HCT116 (cell line): Measurements from ENCODE around the gene AKAP12. TPM values are rescaled to one million over a fixed set of nuclear protein-coding genes. Genes with fewer than 3 reads are reported as not detected.

Experiments used
- ATAC-seq: fragments of 200-7000 bp; cut with Tn5 transposase; 2 replicates; pipeline ENCODE4 v1.9.1; 2020; ENCODE audit warnings: mild to moderate bottlenecking, moderate library complexity
- BruUV-seq: library from RNA; stranded (reverse); fragments of 400-500 nt; replicated peaks from 2 replicates; lab custom pipeline; 2021; lab: Mats Ljungman, UMichigan
- CTCF ChIA-PET: fragments of 300-600 bp; sonication (Branson Sonifier 250); formaldehyde crosslinking; loops from one replicate; lab custom pipeline; 2021; ENCODE audit warnings: antibody characterized with exemption; lab: Charles Lee
- POLR2A ChIA-PET: fragments of 300-600, 350-600 bp; sonication (Branson Sonifier 250); formaldehyde crosslinking; loops from one replicate; lab custom pipeline; 2021; ENCODE audit warnings: antibody characterized with exemption; lab: Charles Lee
- RAD21 ChIA-PET, 2 experiments: fragments of 300-600 bp; sonication (Branson Sonifier 250); formaldehyde crosslinking; loops; one replicate each; lab custom pipeline; 2023; ENCODE audit warnings: low total read pairs in 2 of 2; ENCODE audit not compliant: uncharacterized antibody in 2 of 2, unreplicated experiment in 2 of 2, low non-redundant PET in 1 of 2; lab: Charles Lee
- DNase-seq: peaks from one replicate; pipeline ENCODE4 v3.0.0-alpha.2; 2010; ENCODE audit warnings: low read depth, low spot score
- H2AFZ ChIP-seq: fragments of 200-600 bp; shearing (Covaris generic), sonication (generic); 2 replicates; pipeline ENCODE4 v1.6.1; 2017; ENCODE audit warnings: low read depth, mixed run types, mixed read lengths, antibody characterized with exemption, low read length; ENCODE audit not compliant: poor library complexity, severe bottlenecking
- H3K27ac ChIP-seq: 2 replicates; pipeline ENCODE4 v1.5.1; 2012; ENCODE audit warnings: low read depth, low read length
- H3K27me3 ChIP-seq: fragments of 200-600 bp; sonication (generic); 2 replicates; pipeline ENCODE4 v1.6.1; 2016; ENCODE audit warnings: mixed run types, low read length, mixed read lengths; ENCODE audit not compliant: insufficient read depth
- H3K36me3 ChIP-seq, 2 experiments: fragments of 200-500 bp in 1 of 2; fragments of 200-600 bp in 1 of 2; sonication (Bioruptor generic) in 1 of 2; sonication (generic) in 1 of 2; 2 replicates each; pipeline versions ENCODE4 v1.5.1 to v1.6.1; 2014 to 2016; ENCODE audit warnings: low read length in 2 of 2, inconsistent platforms in 1 of 2, mixed read lengths in 1 of 2, mixed run types in 1 of 2; ENCODE audit not compliant: insufficient read depth in 2 of 2, control insufficient read depth in 1 of 2
- H3K4me1 ChIP-seq, 2 experiments: fragments of 200-600 bp in 1 of 2; sonication (generic) in 1 of 2; 2 replicates each; pipeline versions ENCODE4 v1.5.1 to v1.6.1; 2012 to 2017; ENCODE audit warnings: low read length in 2 of 2, inconsistent platforms in 1 of 2, mild to moderate bottlenecking in 1 of 2, mixed read lengths in 1 of 2, mixed run types in 1 of 2, moderate library complexity in 1 of 2; ENCODE audit not compliant: insufficient read depth in 2 of 2, control insufficient read depth in 1 of 2
- H3K4me2 ChIP-seq: fragments of 200-600 bp; sonication (generic); 2 replicates; pipeline ENCODE4 v1.6.1; 2017; ENCODE audit warnings: mixed run types, low read length, mixed read lengths
- H3K4me3 ChIP-seq, 2 experiments: fragments of 200-600 bp in 1 of 2; sonication (generic) in 1 of 2; replicated peaks in 1 of 2; 2 replicates each; pipeline ENCODE4 v1.5.1; 2011 to 2016; ENCODE audit warnings: low read length in 2 of 2, control low read depth in 1 of 2, low read depth in 1 of 2, mild to moderate bottlenecking in 1 of 2, mixed read lengths in 1 of 2, mixed run types in 1 of 2
- H3K79me2 ChIP-seq: fragments of 200-600 bp; sonication (generic); 2 replicates; pipeline ENCODE4 v1.6.1; 2017; ENCODE audit warnings: mild to moderate bottlenecking, mixed run types, low read length, moderate library complexity, mixed read lengths; ENCODE audit not compliant: insufficient read depth
- H3K9ac ChIP-seq: fragments of 200-600 bp; sonication (generic); 2 replicates; pipeline ENCODE4 v1.6.1; 2016; ENCODE audit warnings: low read length, mixed read lengths
- H3K9me2 ChIP-seq: fragments of 200-600 bp; sonication (generic), shearing (Covaris generic); 2 replicates; pipeline ENCODE4 v1.6.1; 2017; ENCODE audit warnings: mixed run types, mild to moderate bottlenecking, moderate library complexity; ENCODE audit not compliant: insufficient read depth
- H3K9me3 ChIP-seq, 2 experiments: fragments of 200-500 bp in 1 of 2; fragments of 200-600 bp in 1 of 2; sonication (Bioruptor generic) in 1 of 2; sonication (generic) in 1 of 2; 2 replicates each; pipeline ENCODE4 v1.6.1; 2014 to 2017; ENCODE audit warnings: low read length in 2 of 2, mixed read lengths in 2 of 2, inconsistent platforms in 1 of 2, low read depth in 1 of 2, mild to moderate bottlenecking in 1 of 2, mixed run types in 1 of 2, moderate library complexity in 1 of 2; ENCODE audit not compliant: control insufficient read depth in 1 of 2, insufficient read depth in 1 of 2
- H4K20me1 ChIP-seq: fragments of 200-600 bp; sonication (generic), shearing (Covaris generic); 2 replicates; pipeline ENCODE4 v1.6.1; 2017; ENCODE audit warnings: mixed run types, mild to moderate bottlenecking, moderate library complexity; ENCODE audit not compliant: insufficient read depth
- CBX3 ChIP-seq: IDR thresholded peaks from 2 replicates; pipeline ENCODE4 v1.6.1; 2012; ENCODE audit warnings: low read depth
- CEBPB ChIP-seq: IDR thresholded peaks from 2 replicates; pipeline ENCODE4 v1.6.1; 2012; ENCODE audit warnings: low read depth
- CTCF ChIP-seq, 3 experiments: fragments of 200-600 bp in 1 of 3; sonication (generic) in 1 of 3; IDR thresholded peaks in 2 of 3; conservative IDR thresholded peaks in 1 of 3; 2 replicates each; pipeline ENCODE4 v1.5.1; 2012 to 2017; ENCODE audit warnings: low read depth in 2 of 3, low read length in 2 of 3, antibody characterized with exemption in 1 of 3, borderline replicate concordance in 1 of 3, control low read depth in 1 of 3, mild to moderate bottlenecking in 1 of 3, mixed read lengths in 1 of 3, mixed run types in 1 of 3, moderate library complexity in 1 of 3; ENCODE audit not compliant: insufficient read depth in 1 of 3
- EGR1 ChIP-seq: IDR thresholded peaks from 2 replicates; pipeline ENCODE4 v1.6.1; 2012; ENCODE audit warnings: low read depth
- ELF1 ChIP-seq: IDR thresholded peaks from 2 replicates; pipeline ENCODE4 v1.6.1; 2012; ENCODE audit warnings: low read depth, borderline replicate concordance
- EZH2 ChIP-seq: fragments of 200-600 bp; sonication (generic); IDR thresholded peaks from 2 replicates; pipeline ENCODE4 v1.6.1; 2017; ENCODE audit warnings: antibody characterized with exemption, mixed run types
- EZH2phosphoT487 ChIP-seq: fragments of 200-600 bp; IDR thresholded peaks from 2 replicates; pipeline ENCODE4 v1.6.1; 2018; ENCODE audit warnings: antibody characterized with exemption, borderline replicate concordance
- FOSL1 ChIP-seq: IDR thresholded peaks from 2 replicates; pipeline ENCODE4 v1.6.1; 2012; ENCODE audit warnings: low read depth
- JUND ChIP-seq: IDR thresholded peaks from 2 replicates; pipeline ENCODE4 v1.6.1; 2012
- POLR2A ChIP-seq: IDR thresholded peaks from 2 replicates; pipeline ENCODE4 v1.7.0; 2011; ENCODE audit warnings: borderline replicate concordance; ENCODE audit not compliant: insufficient read depth, insufficient read length; ENCODE audit errors: extremely low read depth
- RAD21 ChIP-seq: IDR thresholded peaks from 2 replicates; pipeline ENCODE4 v1.6.1; 2012; ENCODE audit warnings: low read depth, mild to moderate bottlenecking
- SIN3A ChIP-seq: IDR thresholded peaks from 2 replicates; pipeline ENCODE4 v1.6.1; 2012; ENCODE audit warnings: low read depth
- SP1 ChIP-seq: IDR thresholded peaks from 2 replicates; pipeline ENCODE4 v1.6.1; 2012; ENCODE audit warnings: low read depth
- SRF ChIP-seq: IDR thresholded peaks from 2 replicates; pipeline ENCODE4 v1.6.1; 2012; ENCODE audit warnings: low read depth
- TCF7L2 ChIP-seq: IDR thresholded peaks from 2 replicates; pipeline ENCODE4 v1.7.0; 2011; ENCODE audit warnings: borderline replicate concordance, inconsistent platforms; ENCODE audit not compliant: insufficient read depth, insufficient read length; ENCODE audit errors: extremely low read depth
- ZBTB33 ChIP-seq: IDR thresholded peaks from 2 replicates; pipeline ENCODE4 v1.6.1; 2011; ENCODE audit warnings: mild to moderate bottlenecking, low read length, moderate library complexity; ENCODE audit not compliant: insufficient replicate concordance; ENCODE audit errors: extremely low read depth
- ZFX ChIP-seq: fragments of 450-650 bp; IDR thresholded peaks from 2 replicates; pipeline ENCODE4 v1.6.1; 2017
- ZNF274 ChIP-seq: fragments of 200-500 bp; sonication (Bioruptor generic); IDR thresholded peaks from 2 replicates; pipeline ENCODE4 v1.6.1; 2014; ENCODE audit warnings: mild to moderate bottlenecking, low read depth, low read length, inconsistent platforms
- intact Hi-C: fragments of 100-400 bp; cut with micrococcal nuclease; formaldehyde crosslinking; loops from 2 replicates; pipeline ENCODE4 v1.10.0; 2022
- total RNA-seq: library from RNA; stranded (reverse); gene quantifications from one replicate; pipeline ENCODE4 v1.2.1, GENCODE V29; 2021; ENCODE audit not compliant: unreplicated experiment

The AKAP12 gene
- total RNA-seq, 1 experiment from 2014 or later = 1,220 TPM

- Histone ChIP-seq H3K9me3 (no peaks in the 10 kb centered on the region), H3K4me1 (peaks cover 21 to 30% of the 10 kb centered on the region in 2 experiments), H3K27me3 (no peaks in the 10 kb centered on the region), H3K4me3 (no peak overlapping the region), H3K4me2 (no peak overlapping the region), H4K20me1 (no peaks in the 10 kb centered on the region), H3K9me2 (no peaks in the 10 kb centered on the region), H2AFZ (no peak overlapping the region), H3K27ac (no peak overlapping the region), H3K79me2 (peaks cover 38% of the 10 kb centered on the region), H3K36me3 (peaks cover 0 to 9% of the 10 kb centered on the region in 2 experiments; a peak in 1 of 4 replicates), H3K9ac (no peak overlapping the region)
- CTCF ChIA-PET = no interaction called here
- DNase-seq = no peak
- intact Hi-C loops = no loop called here
- POLR2A ChIA-PET = no interaction called here
- RAD21 ChIA-PET = no interaction called here
- TF ChIP-seq EGR1 = no peak
- TF ChIP-seq EZH2 = no peak
- no peak for TF ChIP-seq SIN3A
- TF ChIP-seq FOSL1 = no peak
- no peak for TF ChIP-seq ZFX
- TF ChIP-seq TCF7L2 = no peak
- no peak for TF ChIP-seq ELF1
- TF ChIP-seq CBX3 = no peak
- no peak for TF ChIP-seq ZBTB33
- no peak for TF ChIP-seq EZH2phosphoT487
- TF ChIP-seq ZNF274 = no peak
- TF ChIP-seq RAD21 = no peak
- TF ChIP-seq JUND = no peak
- no peak for TF ChIP-seq CEBPB
- TF ChIP-seq SRF = no peak
- no peak for TF ChIP-seq CTCF (IDR thresholded peaks at IDR 0.05 in 2 of 3, conservative IDR thresholded peaks at IDR 0.05 in 1 of 3; ENCODE audit: borderline replicate concordance in 1 of 3, insufficient read depth in 1 of 3, low read depth in 2 of 3, low read length in 2 of 3)
- no peak for TF ChIP-seq POLR2A
- TF ChIP-seq SP1 = no peak
- TF ChIP-seq, all 23 proteins: peak for 0
- no peak for ATAC-seq
- BruUV-seq = no TSS peak
Observed at GRCh38 chr6:151372164-151372563, 132.4 kb downstream of the AKAP12 start.
